ENCODE results near the gene ITGAE.

Gene ITGAE

DNA sequence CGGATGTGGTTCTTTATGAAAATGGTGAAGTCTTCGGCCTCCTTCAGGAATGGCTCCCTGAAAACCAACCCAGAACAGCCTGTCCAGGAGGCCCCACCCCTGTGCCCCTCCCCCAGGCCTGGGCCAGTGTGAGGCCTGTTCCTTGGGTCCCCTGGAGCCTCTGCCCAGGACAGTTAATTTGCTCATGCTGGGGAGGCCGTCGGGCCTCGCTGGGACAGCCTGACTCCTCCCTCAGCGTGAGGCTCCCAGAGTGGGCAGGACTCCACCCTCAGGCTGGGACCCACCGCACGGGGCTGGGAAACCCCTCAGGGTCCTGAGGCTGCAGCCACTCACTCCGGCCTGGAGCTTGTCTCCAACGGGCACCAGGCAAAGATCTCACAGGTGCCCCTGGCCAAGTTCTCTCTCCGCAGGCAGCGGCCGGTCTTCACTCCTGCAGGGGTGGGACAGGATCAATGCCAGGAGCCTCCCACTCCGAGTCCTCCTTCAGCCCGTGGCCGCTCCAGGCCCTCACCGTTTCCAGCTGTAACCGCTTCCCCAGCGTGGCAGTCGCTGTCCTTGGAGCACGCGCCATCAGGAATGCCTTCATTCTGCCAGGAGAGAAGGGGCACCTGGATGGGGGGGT lies 110.8 kb downstream of the ITGAE start:
- no peak for DNase-seq

DNA sequence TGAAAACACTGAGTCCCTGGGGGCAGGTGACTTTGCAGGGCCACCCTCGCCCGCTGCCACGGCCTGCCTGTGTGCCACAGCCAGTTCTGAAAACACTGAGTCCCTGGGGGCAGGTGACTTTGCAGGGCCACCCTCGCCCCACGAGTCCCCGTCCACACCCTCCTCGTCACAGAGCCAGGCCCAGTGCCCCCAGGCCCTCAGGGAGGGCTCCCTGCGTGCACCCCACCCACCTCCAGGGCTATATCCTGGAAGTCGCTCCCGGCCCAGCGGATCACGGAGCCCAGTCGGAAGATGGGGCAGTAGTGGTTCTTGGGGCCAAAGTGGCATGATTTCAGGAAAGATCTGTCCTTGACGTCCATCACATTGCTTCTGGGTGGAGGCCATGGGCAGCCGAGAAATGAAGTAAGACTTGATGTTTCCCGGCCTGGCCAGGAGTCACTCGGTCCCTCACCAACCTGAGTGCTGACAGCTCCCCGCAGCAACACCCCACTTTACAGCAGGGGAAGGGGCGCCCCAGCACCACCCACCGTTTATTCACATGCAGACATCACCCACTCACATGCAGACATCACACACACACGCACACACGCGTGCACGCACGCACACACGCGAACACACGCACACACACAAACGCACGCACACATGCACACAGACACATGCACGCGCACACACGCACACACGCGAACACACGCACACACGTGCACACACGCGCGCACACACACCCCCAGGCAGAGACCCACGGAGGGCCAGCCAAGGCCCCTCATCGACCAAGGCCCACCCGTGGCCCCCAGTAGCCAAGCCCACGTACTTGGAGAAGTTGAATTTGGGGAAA lies 111.5 kb downstream of the ITGAE start:
- no peak for DNase-seq

DNA sequence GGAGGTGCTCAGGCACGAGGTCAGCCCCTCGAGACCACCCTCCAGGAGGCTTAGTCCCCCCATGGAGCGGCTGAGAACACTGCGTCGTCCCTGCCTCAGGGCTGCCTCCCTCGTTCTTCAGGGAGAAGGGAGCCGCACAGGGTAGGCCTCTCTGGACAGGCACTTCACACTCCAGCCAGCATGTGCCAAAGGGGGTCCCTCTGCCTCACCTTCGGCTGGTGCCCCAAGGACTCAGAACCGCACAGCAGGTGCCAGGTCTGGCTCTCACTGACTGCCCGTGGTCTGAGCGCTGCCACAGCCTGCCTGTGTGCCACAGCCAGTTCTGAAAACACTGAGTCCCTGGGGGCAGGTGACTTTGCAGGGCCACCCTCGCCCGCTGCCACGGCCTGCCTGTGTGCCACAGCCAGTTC lies 112.1 kb downstream of the ITGAE start:
- DNase-seq: no peak

DNA sequence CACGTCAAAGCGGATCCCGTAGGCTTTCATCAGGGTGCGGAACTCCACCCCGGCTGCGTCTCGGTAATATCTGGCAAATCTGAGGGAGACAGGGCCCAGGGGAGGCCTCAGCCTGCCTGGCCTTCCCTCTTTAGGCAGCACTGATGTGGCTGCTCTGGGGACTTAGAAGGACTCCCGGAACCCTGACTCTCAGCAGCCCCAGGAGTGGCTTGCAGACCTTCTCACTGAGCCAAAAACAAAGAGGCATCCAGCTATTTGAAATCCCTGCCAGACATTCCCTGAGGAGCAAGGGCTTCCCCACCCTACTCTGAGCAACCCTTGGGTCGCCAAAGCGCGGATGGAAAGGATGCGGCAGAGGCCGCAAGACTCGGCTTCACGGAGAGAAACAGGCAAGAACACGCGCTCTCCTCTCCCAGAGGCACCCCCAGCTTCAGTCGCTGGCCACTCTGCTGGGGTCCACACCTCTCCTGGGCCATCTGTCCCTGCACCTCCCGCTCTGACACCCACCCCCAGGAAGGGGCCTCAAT lies 112.9 kb downstream of the ITGAE start:
- no peak for DNase-seq

DNA sequence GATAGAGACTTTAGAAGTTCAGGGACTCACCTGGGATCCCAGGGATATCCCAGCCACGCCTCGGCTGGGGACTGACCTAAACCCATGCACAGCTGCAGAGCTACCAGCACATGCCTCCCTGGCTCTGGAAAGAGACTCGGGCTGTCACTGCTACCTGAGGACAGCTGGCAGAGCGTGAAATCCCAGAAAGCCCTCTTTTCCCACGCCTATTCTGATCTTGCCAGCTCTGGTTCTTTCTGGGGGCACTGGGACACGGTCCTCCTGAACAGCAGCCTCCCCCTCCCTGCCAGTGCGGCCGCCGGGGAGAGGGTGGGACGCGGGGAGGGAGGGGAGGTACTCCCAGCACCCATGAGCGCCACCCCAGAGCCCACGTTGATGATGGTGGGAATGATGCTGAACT lies 115.8 kb downstream of the ITGAE start:
- DNase-seq: no peak

DNA sequence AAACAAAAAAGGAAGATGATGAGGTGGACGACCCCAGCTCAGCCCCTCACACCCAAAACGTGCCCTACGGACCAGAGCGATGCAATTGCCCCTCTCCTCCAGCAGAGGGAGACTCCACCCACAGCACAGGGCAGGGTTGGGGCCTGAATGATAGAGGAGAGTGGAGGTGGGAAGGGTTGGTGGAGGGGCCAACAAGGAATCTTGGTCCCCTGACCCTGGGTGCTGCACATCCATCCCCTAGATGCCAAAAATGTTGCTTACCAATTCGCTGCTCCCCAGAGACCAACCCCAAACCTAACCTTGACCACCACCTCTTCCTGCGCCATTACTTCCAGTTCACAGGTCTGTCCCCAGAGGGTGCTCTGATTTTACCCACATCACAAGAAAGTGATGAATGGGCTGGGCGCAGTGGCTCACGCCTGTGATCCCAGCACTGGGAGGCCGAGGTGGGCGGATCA lies 117.9 kb downstream of the ITGAE start:
- no peak for DNase-seq

DNA sequence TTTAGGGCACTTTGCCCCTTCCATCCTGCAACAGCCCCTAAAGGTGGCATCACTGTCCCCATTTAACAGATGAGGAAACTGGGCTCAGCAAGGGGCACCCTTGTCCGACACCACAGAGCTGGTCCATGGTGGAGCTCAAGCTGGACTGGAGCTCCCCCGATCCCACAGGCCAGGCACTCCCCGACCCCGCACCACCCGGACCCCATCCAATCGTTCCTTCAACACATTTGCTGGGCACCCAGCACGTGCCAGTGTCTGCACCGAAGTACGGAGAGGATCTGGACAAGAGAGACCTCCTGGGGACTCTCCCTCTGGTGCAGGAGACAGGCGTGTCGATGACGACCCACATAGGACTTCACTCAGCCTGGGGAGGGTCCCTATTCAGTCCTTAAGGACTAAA lies 119.0 kb downstream of the ITGAE start:
- DNase-seq: no peak

DNA sequence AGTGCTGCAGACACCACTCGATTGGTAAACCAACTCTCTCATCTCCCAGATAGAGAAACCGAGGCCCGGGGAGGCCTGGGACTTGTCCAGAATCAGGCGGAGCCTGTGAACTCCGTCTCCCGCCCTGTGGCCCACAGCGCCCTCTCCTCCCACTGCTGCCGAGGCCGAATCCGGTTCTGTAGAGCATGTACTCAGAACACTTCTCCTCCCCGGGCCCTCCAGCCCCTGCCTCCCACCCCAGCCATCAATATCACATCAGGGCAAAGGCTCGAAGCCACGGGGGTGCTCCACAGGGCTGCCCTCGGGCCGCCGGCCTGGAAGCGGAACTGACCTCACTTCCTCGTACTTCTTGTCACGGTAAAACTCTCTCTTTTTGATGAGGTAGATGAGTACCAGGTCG lies 119.4 kb downstream of the ITGAE start:
- no peak for DNase-seq

DNA sequence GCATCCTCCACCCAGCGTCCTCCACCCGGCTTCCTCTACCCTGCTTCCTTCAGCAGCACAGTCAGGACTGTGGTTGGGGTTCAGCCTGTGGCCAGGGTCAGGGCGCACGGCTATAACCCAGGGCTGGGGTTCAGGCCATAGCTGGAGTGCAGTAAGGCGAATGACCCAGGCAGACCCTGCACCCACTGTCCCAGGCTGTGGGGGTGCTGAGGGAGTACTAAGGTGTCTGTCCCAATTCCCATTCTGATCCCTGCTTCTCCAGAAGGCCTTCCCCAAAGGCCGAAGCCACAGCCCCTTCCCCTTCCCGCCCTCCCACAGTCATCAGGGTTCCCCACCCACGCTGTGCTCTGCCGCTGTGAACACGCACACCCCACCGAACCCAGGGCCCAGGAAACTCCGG lies 119.9 kb downstream of the ITGAE start:
- DNase-seq: no peak

DNA sequence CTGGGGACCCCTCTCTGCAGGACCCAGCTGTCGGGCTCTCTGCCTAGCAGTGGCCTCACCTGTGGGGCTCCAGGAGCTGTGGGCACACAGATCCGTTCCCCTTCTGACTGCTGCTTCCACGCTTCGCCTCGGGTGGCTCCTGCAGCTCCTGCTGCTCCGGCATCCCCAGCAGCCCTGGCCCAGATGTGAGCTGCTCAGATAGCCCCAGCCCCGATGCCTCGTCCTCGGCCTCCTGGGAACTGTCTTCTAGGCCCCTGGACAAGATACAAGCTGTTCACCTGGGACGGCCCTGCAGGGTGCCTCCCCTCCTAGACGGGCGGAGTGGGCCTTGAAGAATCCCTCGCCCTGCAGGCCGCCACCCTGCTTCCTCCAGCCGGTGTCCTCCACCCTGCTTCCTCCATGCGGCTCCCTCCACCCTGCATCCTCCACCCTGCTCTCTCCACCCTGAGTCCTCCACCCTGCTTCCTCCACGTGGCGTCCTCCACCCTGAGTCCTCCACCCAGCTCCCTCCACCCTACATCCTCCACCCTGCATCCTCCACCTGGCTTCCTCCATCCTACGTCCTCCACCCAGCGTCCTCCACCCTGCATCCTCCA lies 121.4 kb downstream of the ITGAE start:
- no peak for DNase-seq

DNA sequence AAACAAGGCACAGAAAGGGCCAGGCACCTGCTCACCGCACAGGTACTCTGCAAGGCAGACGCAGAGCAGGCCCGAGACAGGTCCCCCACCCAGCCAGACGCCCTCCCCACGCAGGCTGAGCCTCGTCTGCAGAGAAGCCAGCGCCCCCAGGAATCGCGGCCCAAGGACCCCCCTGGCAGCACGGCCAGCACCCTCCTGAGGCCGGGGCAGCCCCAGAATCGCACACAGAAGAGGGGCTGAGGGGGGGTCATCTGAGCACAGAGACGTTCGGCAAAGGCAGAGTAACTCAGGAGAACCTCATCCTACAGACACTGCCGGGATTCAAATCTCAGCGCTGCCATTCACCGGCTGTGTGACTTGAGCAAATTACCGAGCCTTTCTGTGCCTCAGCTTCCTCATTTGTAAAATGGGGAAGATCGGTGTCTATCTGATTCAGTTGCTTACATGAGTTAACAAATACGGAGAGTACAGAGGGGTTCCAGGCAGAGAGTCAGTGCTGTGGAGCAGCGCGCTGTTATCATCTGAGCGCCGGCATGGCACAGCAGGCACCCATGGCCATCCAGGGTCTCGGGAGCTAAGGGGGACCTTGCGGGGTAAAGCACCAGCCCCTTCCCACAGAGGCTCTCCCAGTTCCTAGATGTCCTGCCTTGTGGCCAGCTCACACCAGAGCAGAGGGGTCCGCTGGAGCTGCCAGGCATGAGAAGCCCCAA lies 122.0 kb downstream of the ITGAE start:
- DNase-seq: no peak

DNA sequence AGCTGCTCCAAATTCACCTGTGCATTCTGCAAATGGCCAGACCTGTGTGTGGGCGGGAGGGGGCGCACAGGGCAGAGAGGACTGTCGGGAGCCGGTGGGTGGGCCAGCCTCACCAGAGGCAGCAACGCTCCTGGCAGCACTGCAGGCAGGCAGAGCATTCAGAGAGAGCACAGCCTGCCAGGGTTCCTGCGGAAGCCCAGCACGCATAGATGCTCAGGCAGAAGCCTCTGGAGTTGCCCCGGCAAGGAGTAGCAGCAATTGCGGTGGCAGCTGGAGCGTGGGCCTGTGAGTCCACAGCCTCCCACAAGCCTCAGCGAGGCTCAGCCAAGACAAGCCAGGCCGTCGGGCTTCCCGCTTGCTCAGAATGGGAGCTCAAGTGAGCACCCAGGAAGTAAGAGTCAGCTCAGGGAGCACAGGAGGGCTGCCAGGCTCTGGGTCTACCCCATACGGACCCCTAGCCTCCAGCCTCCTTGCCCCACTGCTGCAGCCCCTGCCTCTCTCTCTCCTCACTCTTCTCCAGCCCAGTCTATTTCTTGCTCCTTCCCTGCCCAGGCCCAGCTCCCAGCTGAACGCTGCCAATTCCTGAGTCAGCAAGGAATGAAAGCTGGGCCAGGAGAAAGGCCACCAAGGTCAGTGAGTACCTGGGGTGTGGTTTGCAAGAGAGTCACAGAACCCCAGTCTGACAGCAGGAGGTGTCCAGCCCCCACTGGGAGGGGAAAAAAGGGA lies 122.7 kb downstream of the ITGAE start:
- DNase-seq: no peak

DNA sequence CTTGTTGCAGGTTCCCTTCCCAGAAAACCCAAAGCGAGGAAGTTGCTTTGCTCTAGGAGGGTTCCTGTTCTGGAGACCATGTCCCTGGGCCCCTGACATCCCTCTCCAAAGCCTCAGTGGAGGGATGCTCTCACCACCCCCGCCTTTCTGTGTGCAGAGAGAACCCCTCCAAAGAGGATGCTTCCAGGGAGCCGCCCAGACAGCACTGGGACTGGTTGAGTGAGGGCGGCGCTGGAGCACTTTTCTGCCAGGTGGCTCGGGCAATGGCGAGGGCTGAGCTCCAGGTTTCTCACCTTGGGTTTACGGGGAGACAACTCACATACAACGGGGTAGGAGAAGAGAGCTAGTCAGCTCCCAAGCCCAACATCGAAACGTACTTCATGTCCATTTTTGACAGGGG lies 125.1 kb downstream of the ITGAE start:
- DNase-seq: no peak

DNA sequence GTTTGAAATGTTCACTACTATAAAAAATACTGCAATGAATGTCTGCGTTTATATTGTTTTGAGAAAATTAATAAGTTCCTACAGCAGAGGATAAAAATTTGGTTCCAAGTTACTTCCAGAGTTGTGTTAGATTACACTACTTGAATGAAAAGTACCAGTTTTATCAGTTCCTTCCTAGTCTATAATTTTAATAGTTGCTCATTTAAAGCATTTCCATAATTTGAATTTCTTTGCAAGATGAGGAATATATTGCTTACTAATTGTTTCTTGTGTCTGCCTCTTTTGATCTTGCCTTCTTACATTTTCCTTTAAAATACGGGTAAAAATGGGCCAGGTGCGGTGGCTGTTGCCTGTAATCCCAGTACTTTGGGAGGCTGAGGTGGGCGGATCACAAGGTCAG lies 128.4 kb downstream of the ITGAE start:
- DNase-seq: no peak

DNA sequence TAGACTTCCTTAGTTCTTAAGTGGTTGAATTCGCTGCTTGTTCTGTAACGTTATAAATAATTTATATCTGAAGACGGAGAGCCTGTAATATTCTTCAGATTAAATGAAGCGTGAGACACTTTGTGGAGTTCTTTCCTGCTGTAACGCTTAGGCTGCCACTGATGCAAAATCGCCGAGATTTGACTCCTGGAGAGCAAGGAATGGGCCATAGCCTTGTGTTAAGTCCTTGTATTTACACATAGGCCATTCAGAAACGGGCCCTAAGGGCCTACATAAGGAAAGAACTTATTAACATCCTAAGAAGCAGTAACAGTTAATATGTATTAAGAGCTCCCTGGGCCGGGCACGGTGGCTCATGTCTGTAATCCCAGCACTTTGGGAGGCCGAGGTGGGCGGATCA lies 131.4 kb downstream of the ITGAE start:
- DNase-seq: no peak

DNA sequence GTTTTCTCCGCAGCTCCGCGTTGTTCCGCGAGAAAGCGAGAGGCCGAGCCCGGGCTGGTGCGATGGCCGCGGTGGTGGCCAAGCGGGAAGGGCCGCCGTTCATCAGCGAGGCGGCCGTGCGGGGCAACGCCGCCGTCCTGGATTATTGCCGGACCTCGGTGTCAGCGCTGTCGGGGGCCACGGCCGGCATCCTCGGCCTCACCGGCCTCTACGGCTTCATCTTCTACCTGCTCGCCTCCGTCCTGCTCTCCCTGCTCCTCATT lies 132.0 kb downstream of the ITGAE start:
- no peak for DNase-seq

DNA sequence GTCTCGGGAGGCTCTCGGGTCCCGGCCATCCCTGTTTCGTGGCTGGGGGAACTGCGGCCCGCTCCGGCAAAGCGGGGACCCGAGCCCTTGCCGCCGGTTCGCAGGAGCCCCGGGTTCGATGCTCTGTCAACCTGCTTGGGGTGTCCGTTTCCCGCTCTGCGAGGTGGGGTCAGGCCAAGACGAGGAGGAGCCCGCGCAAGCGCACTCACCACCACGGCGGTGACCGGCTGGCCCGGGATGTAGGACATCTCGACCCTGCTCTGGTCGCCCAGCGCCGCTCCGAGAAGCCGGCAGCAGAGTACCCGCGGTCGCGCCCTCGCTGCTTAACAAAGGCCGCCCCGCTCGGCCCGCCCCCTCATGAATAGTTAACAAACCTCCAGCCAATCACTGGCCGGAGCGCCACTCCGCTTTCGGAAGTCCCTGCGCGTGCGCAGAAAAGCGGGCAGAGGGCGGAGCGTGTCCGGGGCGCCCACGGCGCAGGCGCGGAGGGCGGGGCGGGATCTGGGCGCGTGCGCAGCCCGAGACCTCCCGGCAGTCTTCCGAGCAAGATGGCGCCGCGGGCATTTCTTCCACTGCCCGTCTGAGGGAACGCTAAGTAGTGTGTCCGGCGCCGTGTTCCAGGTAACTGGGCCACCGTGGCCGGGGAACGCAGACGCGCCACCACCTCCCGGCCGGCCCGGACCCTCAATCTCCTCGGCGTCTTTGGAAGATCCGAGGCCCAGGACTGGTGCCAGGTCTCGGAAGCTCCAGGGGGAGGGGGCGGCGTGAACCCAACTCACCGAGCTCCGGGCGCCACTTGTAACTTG lies 132.5 kb downstream of the ITGAE start, which contains the start of the genes EMC6 and TAX1BP3:
TSS of gene EMC6 (plus strand) at position 534 of the 806 bp plus-strand sequence. CDS start 335 bp downstream, outside the sequence.
TSS of gene TAX1BP3 (minus strand) at position 300 of the 806 bp plus-strand sequence. CDS start at position 248, 52 bp downstream.
- peak; percentile 96 for DNase-seq

DNA sequence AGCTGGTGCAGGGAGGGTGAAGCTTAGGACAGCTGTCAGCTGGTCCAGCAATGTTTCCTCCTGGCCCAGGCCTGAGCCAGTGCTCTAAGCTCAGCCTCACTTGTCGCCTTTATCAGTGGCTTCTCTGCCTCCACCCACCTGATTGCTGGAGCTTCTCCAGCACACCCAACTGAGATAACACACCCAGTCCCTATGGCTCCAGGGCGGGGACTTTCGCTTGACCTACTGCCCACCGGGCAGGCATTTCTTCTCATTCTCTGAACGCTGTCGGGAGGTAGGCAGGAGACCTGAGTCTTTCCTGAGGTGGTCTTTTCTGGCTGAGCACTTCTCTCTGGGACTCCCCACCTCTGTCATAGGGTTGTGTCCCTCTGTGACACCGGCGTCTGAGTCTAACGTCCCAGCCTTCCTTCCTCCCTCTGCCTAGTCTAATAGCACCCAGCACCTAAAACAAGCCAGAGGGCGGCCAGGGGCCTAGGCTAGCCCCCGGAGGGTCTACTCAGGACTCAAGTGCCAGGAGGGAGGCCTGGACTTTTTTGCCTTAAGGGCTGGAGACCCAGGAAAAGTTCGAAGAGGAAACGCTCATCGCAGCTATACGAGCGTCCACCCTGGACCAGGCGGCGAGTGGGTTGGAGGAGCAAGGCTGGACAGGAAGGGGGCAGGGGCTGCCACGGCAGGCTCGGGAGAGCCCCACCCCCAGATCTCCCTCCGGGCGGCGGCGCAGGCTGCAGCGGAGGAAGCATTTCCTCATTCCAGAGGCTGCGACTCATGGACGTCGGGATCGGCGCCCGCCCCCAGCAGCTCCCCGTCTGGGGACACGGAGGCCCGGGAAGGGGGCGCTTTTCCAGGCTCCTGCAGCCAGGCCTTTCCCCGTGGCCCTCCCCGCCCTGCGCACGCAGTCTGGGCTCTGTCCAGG lies 133.4 kb downstream of the ITGAE start:
- peak; percentile 91 for DNase-seq

DNA sequence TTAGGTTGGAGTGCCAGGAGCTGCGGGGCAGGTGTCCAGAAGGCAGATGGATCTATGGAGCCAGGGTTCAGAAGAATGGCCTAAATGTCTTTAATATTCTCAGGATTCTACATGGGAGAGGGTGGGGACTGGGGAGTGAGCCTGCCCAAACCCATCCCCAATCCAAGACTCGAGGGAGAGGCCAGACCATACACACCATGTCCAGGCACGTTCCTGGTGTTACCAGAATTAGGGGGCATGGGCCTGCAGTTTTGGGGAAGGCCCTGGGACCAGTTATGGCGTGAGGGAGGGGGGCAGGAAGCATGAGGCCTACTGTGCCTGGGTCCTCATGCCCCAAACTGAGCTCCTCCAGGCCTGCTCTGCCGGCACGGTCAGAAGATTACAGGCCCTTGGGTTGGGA lies 134.5 kb downstream of the ITGAE start:
- no peak for DNase-seq

DNA sequence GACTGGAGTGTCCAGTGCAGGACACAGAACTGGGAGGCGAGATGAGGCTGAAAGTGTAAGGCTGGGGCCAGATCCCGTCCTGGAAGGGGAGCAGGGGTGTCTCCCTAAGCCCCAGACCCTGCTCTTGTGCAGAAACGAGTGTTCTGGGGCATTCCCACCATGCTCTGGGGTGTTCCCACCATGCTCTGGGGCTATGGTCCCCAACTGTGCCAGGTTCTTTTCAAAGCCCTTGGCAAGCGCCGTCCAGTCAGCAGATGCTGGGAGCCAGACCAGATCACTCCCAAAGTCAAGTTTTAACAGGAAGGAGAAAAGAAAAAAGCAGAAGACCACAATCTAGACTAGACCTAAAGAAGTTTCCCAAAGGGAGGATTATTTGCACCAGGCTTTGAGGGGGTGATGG lies 135.2 kb downstream of the ITGAE start:
- no peak for DNase-seq
